Neural cell (in vitro differentiated cells): Measurements from ENCODE around the gene TLR8. TPM values are rescaled to one million over a fixed set of nuclear protein-coding genes. Genes with fewer than 3 reads are reported as not detected.

ENCODE experiments used
- H2AFZ ChIP-seq: fragments of 200-600, 300-800 bp; sonication (generic), shearing (Covaris generic); 2 replicates; pipeline ENCODE4 v1.6.0; 2014; ENCODE audit warnings: low read depth, mild to moderate bottlenecking, antibody characterized with exemption, low read length, moderate library complexity
- H3F3A ChIP-seq: fragments of 200-600 bp; shearing (Covaris generic); 2 replicates; pipeline ENCODE4 v1.6.1; 2016; ENCODE audit warnings: mild to moderate bottlenecking, moderate library complexity, mixed read lengths, antibody characterized with exemption, low read length; ENCODE audit not compliant: insufficient read depth, poor library complexity, severe bottlenecking
- H3K27ac ChIP-seq: fragments of 200-600, 300-800 bp; sonication (generic), shearing (Covaris generic); 2 replicates; pipeline ENCODE4 v1.5.1; 2014; ENCODE audit warnings: mild to moderate bottlenecking, low read length, moderate library complexity
- H3K27me3 ChIP-seq: fragments of 300-800, 200-600 bp; sonication (generic), shearing (Covaris generic); 2 replicates; pipeline ENCODE4 v1.6.0; 2014; ENCODE audit warnings: mild to moderate bottlenecking, low read depth, low read length, moderate library complexity; ENCODE audit not compliant: insufficient read depth
- H3K36me3 ChIP-seq: fragments of 300-800, 200-600 bp; sonication (generic), shearing (Covaris generic); 2 replicates; pipeline ENCODE4 v1.5.1; 2014; ENCODE audit warnings: mild to moderate bottlenecking, antibody characterized with exemption, low read length, moderate library complexity; ENCODE audit not compliant: insufficient read depth
- H3K4me2 ChIP-seq: fragments of 300-800, 200-600 bp; sonication (generic), shearing (Covaris generic); 2 replicates; pipeline ENCODE4 v1.6.0; 2014; ENCODE audit warnings: mild to moderate bottlenecking, low read length
- H3K4me3 ChIP-seq: fragments of 300-800, 200-600 bp; sonication (generic), shearing (Covaris generic); 2 replicates; pipeline ENCODE4 v1.5.1; 2014; ENCODE audit warnings: mild to moderate bottlenecking, low read length, moderate library complexity
- H3K79me2 ChIP-seq: fragments of 200-600 bp; shearing (Covaris generic); replicated peaks from 2 replicates; pipeline ENCODE4 v1.6.0; 2014; ENCODE audit warnings: mild to moderate bottlenecking, low read length, moderate library complexity; ENCODE audit not compliant: insufficient read depth
- H3K9ac ChIP-seq: fragments of 300-800, 200-600 bp; sonication (generic), shearing (Covaris generic); 2 replicates; pipeline ENCODE4 v1.6.1; 2016; ENCODE audit warnings: mild to moderate bottlenecking, low read length, mixed read lengths
- H3K9me2 ChIP-seq: fragments of 200-600 bp; shearing (Covaris generic); 2 replicates; pipeline ENCODE4 v1.6.1; 2016; ENCODE audit warnings: mild to moderate bottlenecking, low read length, mixed read lengths; ENCODE audit not compliant: insufficient read depth
- H3K9me3 ChIP-seq: fragments of 200-600, 300-800 bp; sonication (generic), shearing (Covaris generic); 2 replicates; pipeline ENCODE4 v1.6.1; 2016; ENCODE audit warnings: mild to moderate bottlenecking, mixed run types, low read length, moderate library complexity, mixed read lengths
- H4K20me1 ChIP-seq: fragments of 200-600 bp; shearing (Covaris generic); 2 replicates; pipeline ENCODE4 v1.6.1; 2016; ENCODE audit warnings: mild to moderate bottlenecking, mixed run types; ENCODE audit not compliant: insufficient read depth
- EP300 ChIP-seq: fragments of 450-650 bp; conservative IDR thresholded peaks from 2 replicates; pipeline ENCODE4 v1.6.1; 2014; ENCODE audit warnings: antibody characterized with exemption, mild to moderate bottlenecking, moderate library complexity; ENCODE audit not compliant: poor library complexity, severe bottlenecking
- EZH2 ChIP-seq: fragments of 200-600, 300-800 bp; shearing (Covaris generic), sonication (generic); IDR thresholded peaks from 2 replicates; pipeline ENCODE4 v1.6.1; 2014; ENCODE audit warnings: antibody characterized with exemption, low read length, borderline replicate concordance, mild to moderate bottlenecking; ENCODE audit not compliant: insufficient read depth, poor library complexity, severe bottlenecking
- MXI1 ChIP-seq: fragments of 450-650 bp; conservative IDR thresholded peaks from 2 replicates; pipeline ENCODE4 v1.6.1; 2014; ENCODE audit warnings: antibody characterized with exemption, mild to moderate bottlenecking; ENCODE audit not compliant: poor library complexity, severe bottlenecking
- POLR2AphosphoS5 ChIP-seq: IDR thresholded peaks from 2 replicates; pipeline ENCODE4 v1.6.1; 2012
- RAD21 ChIP-seq: fragments of 450-650 bp; conservative IDR thresholded peaks from 2 replicates; pipeline ENCODE4 v1.6.1; 2014; ENCODE audit warnings: antibody characterized with exemption, mild to moderate bottlenecking, moderate library complexity
- SMC3 ChIP-seq: fragments of 450-650 bp; conservative IDR thresholded peaks from 2 replicates; pipeline ENCODE4 v1.6.1; 2014; ENCODE audit warnings: antibody characterized with exemption, mild to moderate bottlenecking, moderate library complexity; ENCODE audit not compliant: poor library complexity
- TAF1 ChIP-seq: IDR thresholded peaks from 2 replicates; pipeline ENCODE4 v1.6.1; 2012; ENCODE audit warnings: low read depth
- polyA plus RNA-seq: library from polyadenylated mRNA; depleted of rRNA; stranded (reverse); fragments of >200 nt; gene quantifications from 2 replicates; pipeline ENCODE4 v1.2.3, GENCODE V29; 2014
- TF ChIP-seq, protein P1 (sequence below): IDR thresholded peaks from 2 replicates; pipeline ENCODE4 v1.6.1; 2012; ENCODE audit warnings: borderline replicate concordance
- TF ChIP-seq, protein P2 (sequence below): fragments of 450-650 bp; IDR thresholded peaks from 2 replicates; pipeline ENCODE4 v1.5.1; 2014; ENCODE audit warnings: antibody characterized with exemption, mild to moderate bottlenecking, moderate library complexity; ENCODE audit not compliant: poor library complexity, severe bottlenecking

Gene TLR8
- polyA plus RNA-seq, 1 donor from 2014 or later = not detected

DNA sequence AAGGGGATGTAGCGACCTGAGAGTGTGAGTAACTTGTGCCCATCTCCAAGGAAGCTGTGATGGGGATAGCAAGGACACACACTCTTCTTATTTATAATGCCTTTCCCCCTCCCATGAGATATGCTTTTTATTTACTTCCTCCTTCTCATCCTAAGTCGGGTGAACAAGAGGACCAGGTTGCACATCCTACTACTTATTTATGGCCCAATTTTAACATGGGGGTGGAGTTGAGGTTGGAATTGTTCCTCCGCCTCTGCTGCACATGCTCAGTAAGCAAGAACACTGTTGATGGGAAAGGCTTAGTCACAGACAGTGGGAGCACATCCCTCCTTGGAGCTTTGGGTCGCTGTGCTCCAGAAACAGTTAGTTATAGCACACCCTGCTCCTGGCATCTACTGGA lies 15.2 kb upstream of the TLR8 start:
- no peaks in the 10 kb centered on the region for H3K9me3 ChIP-seq
- H3K27ac ChIP-seq = no peak overlapping the region
- no peaks in the 10 kb centered on the region for H3K79me2 ChIP-seq
- H4K20me1 ChIP-seq = no peaks in the 10 kb centered on the region
- H3K9ac ChIP-seq = no peak overlapping the region
- no peak overlapping the region for H3K4me2 ChIP-seq
- H3K36me3 ChIP-seq = no peaks in the 10 kb centered on the region
- TF ChIP-seq EZH2 = no peak
- no peak for TF ChIP-seq TAF1
- TF ChIP-seq RAD21 = no peak
- TF ChIP-seq, protein P1, sequence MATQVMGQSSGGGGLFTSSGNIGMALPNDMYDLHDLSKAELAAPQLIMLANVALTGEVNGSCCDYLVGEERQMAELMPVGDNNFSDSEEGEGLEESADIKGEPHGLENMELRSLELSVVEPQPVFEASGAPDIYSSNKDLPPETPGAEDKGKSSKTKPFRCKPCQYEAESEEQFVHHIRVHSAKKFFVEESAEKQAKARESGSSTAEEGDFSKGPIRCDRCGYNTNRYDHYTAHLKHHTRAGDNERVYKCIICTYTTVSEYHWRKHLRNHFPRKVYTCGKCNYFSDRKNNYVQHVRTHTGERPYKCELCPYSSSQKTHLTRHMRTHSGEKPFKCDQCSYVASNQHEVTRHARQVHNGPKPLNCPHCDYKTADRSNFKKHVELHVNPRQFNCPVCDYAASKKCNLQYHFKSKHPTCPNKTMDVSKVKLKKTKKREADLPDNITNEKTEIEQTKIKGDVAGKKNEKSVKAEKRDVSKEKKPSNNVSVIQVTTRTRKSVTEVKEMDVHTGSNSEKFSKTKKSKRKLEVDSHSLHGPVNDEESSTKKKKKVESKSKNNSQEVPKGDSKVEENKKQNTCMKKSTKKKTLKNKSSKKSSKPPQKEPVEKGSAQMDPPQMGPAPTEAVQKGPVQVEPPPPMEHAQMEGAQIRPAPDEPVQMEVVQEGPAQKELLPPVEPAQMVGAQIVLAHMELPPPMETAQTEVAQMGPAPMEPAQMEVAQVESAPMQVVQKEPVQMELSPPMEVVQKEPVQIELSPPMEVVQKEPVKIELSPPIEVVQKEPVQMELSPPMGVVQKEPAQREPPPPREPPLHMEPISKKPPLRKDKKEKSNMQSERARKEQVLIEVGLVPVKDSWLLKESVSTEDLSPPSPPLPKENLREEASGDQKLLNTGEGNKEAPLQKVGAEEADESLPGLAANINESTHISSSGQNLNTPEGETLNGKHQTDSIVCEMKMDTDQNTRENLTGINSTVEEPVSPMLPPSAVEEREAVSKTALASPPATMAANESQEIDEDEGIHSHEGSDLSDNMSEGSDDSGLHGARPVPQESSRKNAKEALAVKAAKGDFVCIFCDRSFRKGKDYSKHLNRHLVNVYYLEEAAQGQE = no peak
- no peak for TF ChIP-seq MXI1
- no peak for TF ChIP-seq SMC3
- TF ChIP-seq EP300 = no peak
- TF ChIP-seq POLR2AphosphoS5 = no peak
- TF ChIP-seq, protein P2, sequence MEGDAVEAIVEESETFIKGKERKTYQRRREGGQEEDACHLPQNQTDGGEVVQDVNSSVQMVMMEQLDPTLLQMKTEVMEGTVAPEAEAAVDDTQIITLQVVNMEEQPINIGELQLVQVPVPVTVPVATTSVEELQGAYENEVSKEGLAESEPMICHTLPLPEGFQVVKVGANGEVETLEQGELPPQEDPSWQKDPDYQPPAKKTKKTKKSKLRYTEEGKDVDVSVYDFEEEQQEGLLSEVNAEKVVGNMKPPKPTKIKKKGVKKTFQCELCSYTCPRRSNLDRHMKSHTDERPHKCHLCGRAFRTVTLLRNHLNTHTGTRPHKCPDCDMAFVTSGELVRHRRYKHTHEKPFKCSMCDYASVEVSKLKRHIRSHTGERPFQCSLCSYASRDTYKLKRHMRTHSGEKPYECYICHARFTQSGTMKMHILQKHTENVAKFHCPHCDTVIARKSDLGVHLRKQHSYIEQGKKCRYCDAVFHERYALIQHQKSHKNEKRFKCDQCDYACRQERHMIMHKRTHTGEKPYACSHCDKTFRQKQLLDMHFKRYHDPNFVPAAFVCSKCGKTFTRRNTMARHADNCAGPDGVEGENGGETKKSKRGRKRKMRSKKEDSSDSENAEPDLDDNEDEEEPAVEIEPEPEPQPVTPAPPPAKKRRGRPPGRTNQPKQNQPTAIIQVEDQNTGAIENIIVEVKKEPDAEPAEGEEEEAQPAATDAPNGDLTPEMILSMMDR = no peak
- no peaks in the 10 kb centered on the region for H3K9me2 ChIP-seq
- no peak overlapping the region for H3K4me3 ChIP-seq
- no peaks in the 10 kb centered on the region for H3K27me3 ChIP-seq
- no peak overlapping the region for H2AFZ ChIP-seq
- no peaks in the 10 kb centered on the region for H3F3A ChIP-seq

DNA sequence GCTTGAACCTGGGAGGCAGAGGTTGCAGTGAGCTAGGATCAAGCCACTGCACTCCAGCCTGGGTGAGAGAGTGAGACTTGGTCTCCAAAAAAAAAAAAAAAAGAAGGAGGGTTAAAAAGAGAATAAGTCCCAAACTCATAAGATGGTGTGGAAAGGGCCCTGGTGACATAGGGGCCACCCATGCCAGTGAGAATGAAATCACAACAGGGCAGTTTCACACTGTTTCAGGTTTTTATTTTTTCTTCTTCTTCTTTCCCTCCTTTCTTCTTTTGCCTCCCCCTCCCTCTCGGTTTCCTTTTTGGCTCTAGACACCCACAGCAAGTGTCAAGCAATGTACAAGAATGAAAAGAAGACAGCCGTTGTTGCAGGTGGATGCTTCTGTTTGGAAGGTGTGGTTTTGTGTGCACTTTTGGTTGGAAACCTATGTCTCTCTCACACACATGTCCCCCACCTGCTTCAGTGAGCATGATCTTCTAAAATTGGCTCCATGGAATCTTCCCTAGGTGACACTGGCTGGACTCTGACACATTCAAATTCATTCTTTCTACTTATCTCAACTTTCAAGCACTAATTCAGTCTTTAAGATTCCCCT lies 14.4 kb upstream of the TLR8 start:
- H2AFZ ChIP-seq = no peak overlapping the region
- no peak overlapping the region for H3K27ac ChIP-seq
- no peaks in the 10 kb centered on the region for H4K20me1 ChIP-seq
- TF ChIP-seq TAF1 (no peak), MXI1 (no peak), EP300 (no peak), RAD21 (no peak), POLR2AphosphoS5 (no peak), SMC3 (no peak), EZH2 (no peak)
- TF ChIP-seq, protein P2 = no peak
- TF ChIP-seq, protein P1 = no peak
- no peak overlapping the region for H3K4me2 ChIP-seq
- no peak overlapping the region for H3K4me3 ChIP-seq
- H3K36me3 ChIP-seq = no peaks in the 10 kb centered on the region
- no peaks in the 10 kb centered on the region for H3K9me2 ChIP-seq
- no peaks in the 10 kb centered on the region for H3K79me2 ChIP-seq
- H3K27me3 ChIP-seq = no peaks in the 10 kb centered on the region
- H3K9ac ChIP-seq = no peak overlapping the region
- no peaks in the 10 kb centered on the region for H3K9me3 ChIP-seq
- H3F3A ChIP-seq = no peaks in the 10 kb centered on the region
